K562 (cell line): ENCODE measurements around the gene CASP7. TPM values are rescaled to one million over a fixed set of nuclear protein-coding genes. Genes with fewer than 3 reads are reported as not detected.

ENCODE experiments used
- ATAC-seq: fragments of 200-7000 bp; cut with Tn5 transposase; 3 replicates; pipeline ENCODE4 v1.9.1; 2020; ENCODE audit warnings: moderate library complexity
- BruUV-seq: library from RNA; stranded (reverse); fragments of 400-500 nt; replicated peaks from 2 replicates; lab custom pipeline; 2021; lab: Mats Ljungman, UMichigan
- CTCF ChIA-PET: fragments of 300-600 bp; formaldehyde crosslinking; extraction: SDS; loops from one replicate; lab custom pipeline; 2021; ENCODE audit warnings: low intra/inter-chr PET ratio; lab: Yijun Ruan, JAX
- POLR2A ChIA-PET: fragments of 300-600, 350-650 bp; sonication (Branson Sonifier 250); formaldehyde crosslinking; extraction: SDS; loops from one replicate; lab custom pipeline; 2021; ENCODE audit warnings: antibody characterized with exemption, inconsistent platforms; lab: Yijun Ruan, JAX
- DNase-seq, 4 experiments: peaks; one replicate each; pipeline versions ENCODE4 v3.0.0 to v3.0.0-alpha.2; 2011 to 2018; ENCODE audit warnings: low spot score in 3 of 4, mixed read lengths in 3 of 4; ENCODE audit errors: extremely low read depth in 1 of 4
- FAIRE-seq: peaks from 2 replicates; lab custom pipeline; 2011; peaks lifted over from hg19 to GRCh38; lab: Jason Lieb, UNC
- H2AFZ ChIP-seq: 2 replicates; pipeline ENCODE4 v1.6.0; 2011; ENCODE audit warnings: low read depth, low read length, control low read depth, inconsistent platforms
- H3K27ac ChIP-seq: fragments of 200-600 bp; 3 replicates; pipeline ENCODE4 v1.8.0; 2011; ENCODE audit warnings: low read depth, mild to moderate bottlenecking, control low read depth, inconsistent platforms, low read length, moderate library complexity, mixed read lengths; ENCODE audit errors: extremely low read depth
- H3K27me3 ChIP-seq, 2 experiments: fragments of 300-600 bp in 1 of 2; 2 replicates in 1 of 2; 3 replicates in 1 of 2; pipeline versions ENCODE4 v1.6.0 to v1.8.0; 2011; ENCODE audit warnings: inconsistent platforms in 2 of 2, low read length in 2 of 2, mild to moderate bottlenecking in 1 of 2, mixed read lengths in 1 of 2, moderate library complexity in 1 of 2; ENCODE audit not compliant: control insufficient read depth in 2 of 2, insufficient read depth in 2 of 2
- H3K36me3 ChIP-seq: fragments of 300-600 bp; 3 replicates; pipeline ENCODE4 v1.8.0; 2011; ENCODE audit warnings: mild to moderate bottlenecking, low read length, inconsistent platforms; ENCODE audit not compliant: control insufficient read depth, insufficient read depth
- H3K4me1 ChIP-seq, 2 experiments: fragments of 200-600 bp in 1 of 2; replicated peaks in 1 of 2; 2 replicates in 1 of 2; 3 replicates in 1 of 2; pipeline versions ENCODE4 v1.5.1 to v1.8.0; 2011; ENCODE audit warnings: inconsistent platforms in 2 of 2, low read length in 2 of 2, mild to moderate bottlenecking in 1 of 2, mixed read lengths in 1 of 2, moderate library complexity in 1 of 2; ENCODE audit not compliant: control insufficient read depth in 2 of 2, insufficient read depth in 2 of 2
- H3K4me2 ChIP-seq: 2 replicates; pipeline ENCODE4 v1.6.1; 2011; ENCODE audit warnings: low read length, control low read depth, inconsistent platforms, mixed read lengths; ENCODE audit not compliant: insufficient read depth
- H3K4me3 ChIP-seq: fragments of 200-600 bp; sonication (generic), shearing (Covaris generic); 2 replicates; pipeline ENCODE4 v1.5.1; 2016; ENCODE audit warnings: control low read depth, inconsistent platforms
- H3K79me2 ChIP-seq: fragments of 200-600 bp; 3 replicates; pipeline ENCODE4 v1.8.0; 2011; ENCODE audit warnings: low read length, inconsistent platforms; ENCODE audit not compliant: control insufficient read depth, insufficient read depth
- H3K9ac ChIP-seq, 2 experiments: 2 replicates each; pipeline versions ENCODE4 v1.6.0 to v1.6.1; 2011; ENCODE audit warnings: low read depth in 2 of 2, low read length in 2 of 2, control low read depth in 1 of 2, inconsistent platforms in 1 of 2, mild to moderate bottlenecking in 1 of 2, mixed read lengths in 1 of 2; ENCODE audit not compliant: insufficient read depth in 1 of 2
- H3K9me1 ChIP-seq: one replicate; pipeline ENCODE4 v1.6.0; 2011; ENCODE audit warnings: inconsistent platforms, mild to moderate bottlenecking, low read length, moderate library complexity; ENCODE audit not compliant: control insufficient read depth, insufficient read depth
- H3K9me3 ChIP-seq: replicated peaks from 2 replicates; pipeline ENCODE4 v1.5.1; 2011; ENCODE audit warnings: low read depth, low read length, inconsistent platforms; ENCODE audit not compliant: control insufficient read depth, insufficient read depth
- H4K20me1 ChIP-seq: replicated peaks from 2 replicates; pipeline ENCODE4 v1.6.1; 2011; ENCODE audit warnings: low read length, inconsistent platforms, mixed read lengths; ENCODE audit not compliant: control insufficient read depth, insufficient read depth
- FOXJ2 ChIP-seq: fragments of 200-800 bp; sonication (Bioruptor generic); IDR thresholded peaks from 2 replicates; pipeline ENCODE4 v1.6.1; 2016; ENCODE audit warnings: missing genetic modification characterization, missing compliant biosample characterization
- HMG20B ChIP-seq: fragments of 250-450 bp; sonication (Bioruptor Pico); IDR thresholded peaks from 2 replicates; pipeline ENCODE4 v1.5.0; 2021; ENCODE audit warnings: mild to moderate bottlenecking
- ZNF589 ChIP-seq: fragments of 200-800 bp; sonication (Bioruptor generic); IDR thresholded peaks from 2 replicates; pipeline ENCODE4 v1.6.1; 2016; ENCODE audit warnings: low read depth, missing genetic modification characterization, missing compliant biosample characterization
- ZNF699 ChIP-seq: fragments of 250-450 bp; sonication (Bioruptor Pico); IDR thresholded peaks from 2 replicates; pipeline ENCODE4 v1.8.0; 2021; ENCODE audit warnings: mild to moderate bottlenecking, moderate library complexity; ENCODE audit not compliant: insufficient replicate concordance
- WGBS: fragments of 100-300 bp; shearing (Covaris generic); methylation state at CpG from one replicate; pipeline ENCODE4 v1.1.6; 2016; ENCODE audit warnings: low coverage, mixed read lengths; ENCODE audit not compliant: insufficient coverage; ENCODE audit errors: missing lambda C conversion rate; 5-methylcytosine and 5-hydroxymethylcytosine counted together
- in situ Hi-C: fragments of 300-500 bp; cut with MboI; formaldehyde crosslinking; loops from 4 replicates; pipeline ENCODE4 v1.15.0; 2018; ENCODE audit warnings: inconsistent platforms, mixed read lengths
- intact Hi-C: fragments of 100-400 bp; cut with micrococcal nuclease; formaldehyde crosslinking; loops from 2 replicates; pipeline ENCODE4 v1.14.2; 2022
- polyA plus RNA-seq, 8 experiments: library from polyadenylated mRNA; depleted of rRNA in 4 of 8; stranded (reverse) in 5 of 8; unstranded in 3 of 8; fragments of >200 nt; fragmentation: Nextera tagmentation in 2 of 8; fragmentation: Illumina TruSeq in 1 of 8; extraction: Ambion mirVana in 2 of 8; extraction: Trizol in 1 of 8; gene quantifications; 2 replicates each; pipeline versions ENCODE4 v1.2.1 to v1.2.3, GENCODE V29; 2011 to 2014; ENCODE audit warnings: inconsistent platforms in 1 of 8, missing spikeins in 1 of 8
- total RNA-seq, 7 experiments: library from RNA; depleted of rRNA in 6 of 7; stranded (reverse); fragments of >200 nt in 6 of 7; fragmentation: Illumina TruSeq in 2 of 7; extraction: Trizol in 2 of 7; gene quantifications; 2 replicates each; pipeline versions ENCODE4 v1.2.1 to v1.2.3, GENCODE V29; 2011 to 2021; ENCODE audit warnings: low replicate concordance in 1 of 7

The CASP7 gene
- total and polyA plus RNA-seq, 9 of the 15 experiments (the other 6 are each of a cell fraction or from before 2014, with no cell fraction given), result 2.2 to 23.3 (median 9.0) TPM

- CTCF ChIA-PET, result no interaction called here
- H3K4me3 ChIP-seq, result no peak overlapping the region
- WGBS, result 0% methylated on average over 3 of the region's 3 CpGs
- ATAC-seq, result no peak
- no peak overlapping the region for H3K27ac ChIP-seq
- H3K4me1 ChIP-seq, result no peaks in the 10 kb centered on the region
- H3K9me1 ChIP-seq, result no peaks in the 10 kb centered on the region
- H3K27me3 ChIP-seq, result no peaks in the 10 kb centered on the region; a peak in 1 of 5 replicates
- no peaks in the 10 kb centered on the region for H3K9me3 ChIP-seq
- FAIRE-seq, result no peak
- no peak for DNase-seq
- no peak overlapping the region for H3K4me2 ChIP-seq
- no peak overlapping the region for H2AFZ ChIP-seq
- TF ChIP-seq FOXJ2 (tag) (no peak), HMG20B (CRISPR knock-in tag) (no peak), ZNF699 (CRISPR knock-in tag) (no peak)
- BruUV-seq, result no TSS peak
- intact Hi-C loops (no loop called here), in situ Hi-C loops (no loop called here)
- H3K36me3 ChIP-seq, result no peaks in the 10 kb centered on the region
- H4K20me1 ChIP-seq, result no peaks in the 10 kb centered on the region
- POLR2A ChIA-PET, result no interaction called here
- no peaks in the 10 kb centered on the region for H3K79me2 ChIP-seq
- no peak overlapping the region for H3K9ac ChIP-seq
Measured at GRCh38 chr10:113746217-113746957, 66.7 kb downstream of the CASP7 start.

GRCh38 chr10:113751181-113751732 is 71.5 kb downstream of the CASP7 start, which contains the start of gene PLEKHS1:
Gene PLEKHS1, plus strand, starts transcription at chr10:113751682. Its CDS starts 3,596 bp downstream, at chr10:113755278.
- POLR2A ChIA-PET, result no interaction called here
- DNase-seq, result no peak
- H3K9me3 ChIP-seq, result no peaks in the 10 kb centered on the region
- intact Hi-C loops (no loop called here), in situ Hi-C loops (no loop called here)
- H3K27me3 ChIP-seq, result peaks cover 2 to 15% of the 10 kb centered on the region in 2 experiments; a peak in 2 of 5 replicates
- no peak for TF ChIP-seq ZNF589
- H3K4me1 ChIP-seq, result no peaks in the 10 kb centered on the region
- no peaks in the 10 kb centered on the region for H3K9me1 ChIP-seq
- no peak within 1 kb of the TSS for H3K4me2 ChIP-seq
- H3K9ac ChIP-seq, result no peak within 1 kb of the TSS
- 0% methylated on average over 3 of the region's 3 CpGs for WGBS
- no peaks in the 10 kb centered on the region for H3K79me2 ChIP-seq
- H3K36me3 ChIP-seq, result no peaks in the 10 kb centered on the region
- ATAC-seq, result no peak
- no peak for FAIRE-seq
- CTCF ChIA-PET, result no interaction called here
- H2AFZ ChIP-seq, result no peak within 1 kb of the TSS
- H3K27ac ChIP-seq, result no peak within 1 kb of the TSS
- no peaks in the 10 kb centered on the region for H4K20me1 ChIP-seq
- BruUV-seq, result no TSS peak
- no peak within 1 kb of the TSS for H3K4me3 ChIP-seq
